Endothelial cell of umbilical vein (primary cell): ENCODE results near the gene CLN3.

ENCODE experiments used
- EZH2 ChIP-seq: IDR thresholded peaks from 2 replicates; pipeline ENCODE4 v1.6.1; 2012; ENCODE audit warnings: borderline replicate concordance, low read depth, mild to moderate bottlenecking, moderate library complexity, low read length, inconsistent platforms; ENCODE audit not compliant: severe bottlenecking
- JUN ChIP-seq: IDR thresholded peaks from 2 replicates; pipeline ENCODE4 v1.6.1; 2011; ENCODE audit warnings: borderline replicate concordance, low read depth; ENCODE audit not compliant: insufficient read length, insufficient read depth
- POLR2A ChIP-seq: IDR thresholded peaks from 2 replicates; pipeline ENCODE4 v1.6.1; 2012; ENCODE audit warnings: low read depth, mild to moderate bottlenecking, control low read depth, low read length
- POLR2AphosphoS5 ChIP-seq: IDR thresholded peaks from 2 replicates; pipeline ENCODE4 v1.6.1; 2012; ENCODE audit warnings: low read depth, mild to moderate bottlenecking, control low read depth, low read length, moderate library complexity; ENCODE audit not compliant: insufficient read depth
- TF ChIP-seq, protein P1 (sequence below), 2 donors: IDR thresholded peaks; 1 replicate in 1 of 2; 2 replicates in 1 of 2; pipeline ENCODE4 v1.5.1; 2011; ENCODE audit warnings: low read length in 2 of 2, mild to moderate bottlenecking in 2 of 2, moderate library complexity in 2 of 2, control low read depth in 1 of 2, inconsistent platforms in 1 of 2, low read depth in 1 of 2; ENCODE audit not compliant: insufficient read depth in 1 of 2; ENCODE audit errors: extremely low read depth in 1 of 2
- TF ChIP-seq, protein P2 (sequence below): IDR thresholded peaks from 2 replicates; pipeline ENCODE4 v1.6.1; 2011; ENCODE audit not compliant: insufficient read depth, insufficient read length

- no peak for TF ChIP-seq POLR2A
- TF ChIP-seq, protein P1, sequence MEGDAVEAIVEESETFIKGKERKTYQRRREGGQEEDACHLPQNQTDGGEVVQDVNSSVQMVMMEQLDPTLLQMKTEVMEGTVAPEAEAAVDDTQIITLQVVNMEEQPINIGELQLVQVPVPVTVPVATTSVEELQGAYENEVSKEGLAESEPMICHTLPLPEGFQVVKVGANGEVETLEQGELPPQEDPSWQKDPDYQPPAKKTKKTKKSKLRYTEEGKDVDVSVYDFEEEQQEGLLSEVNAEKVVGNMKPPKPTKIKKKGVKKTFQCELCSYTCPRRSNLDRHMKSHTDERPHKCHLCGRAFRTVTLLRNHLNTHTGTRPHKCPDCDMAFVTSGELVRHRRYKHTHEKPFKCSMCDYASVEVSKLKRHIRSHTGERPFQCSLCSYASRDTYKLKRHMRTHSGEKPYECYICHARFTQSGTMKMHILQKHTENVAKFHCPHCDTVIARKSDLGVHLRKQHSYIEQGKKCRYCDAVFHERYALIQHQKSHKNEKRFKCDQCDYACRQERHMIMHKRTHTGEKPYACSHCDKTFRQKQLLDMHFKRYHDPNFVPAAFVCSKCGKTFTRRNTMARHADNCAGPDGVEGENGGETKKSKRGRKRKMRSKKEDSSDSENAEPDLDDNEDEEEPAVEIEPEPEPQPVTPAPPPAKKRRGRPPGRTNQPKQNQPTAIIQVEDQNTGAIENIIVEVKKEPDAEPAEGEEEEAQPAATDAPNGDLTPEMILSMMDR (IDR thresholded peaks at IDR 0.05; ENCODE audit: extremely low read depth in 1 of 2, insufficient read depth in 1 of 2, low read depth in 1 of 2, low read length in 2 of 2), result no peak
- TF ChIP-seq, protein P2, sequence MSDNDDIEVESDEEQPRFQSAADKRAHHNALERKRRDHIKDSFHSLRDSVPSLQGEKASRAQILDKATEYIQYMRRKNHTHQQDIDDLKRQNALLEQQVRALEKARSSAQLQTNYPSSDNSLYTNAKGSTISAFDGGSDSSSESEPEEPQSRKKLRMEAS, result no peak
- TF ChIP-seq EZH2, result no peak
- TF ChIP-seq JUN, result no peak
- TF ChIP-seq POLR2AphosphoS5, result no peak
These were observed 40.2 kb upstream of the CLN3 start for GRCh38 chr16:28531777-28532744.
